DND-41 (cell line): Measurements from ENCODE around the gene RAD51B.

Experiments used
- ATAC-seq: fragments of 200-7000 bp; cut with Tn5 transposase; 3 replicates; pipeline ENCODE4 v1.9.1; 2021; ENCODE audit warnings: low read depth; ENCODE audit not compliant: insufficient read depth
- DNase-seq: peaks from one replicate; pipeline ENCODE4 v3.0.0-alpha.2; 2020
- H2AFZ ChIP-seq: 2 replicates; pipeline ENCODE4 v1.6.0; 2012; ENCODE audit warnings: low read depth, low read length
- H3K27ac ChIP-seq: 2 replicates; pipeline ENCODE4 v1.5.1; 2012; ENCODE audit warnings: low read length, inconsistent platforms
- H3K27me3 ChIP-seq: fragments of 200-600 bp; sonication (generic); 2 replicates; pipeline ENCODE4 v1.6.0; 2012; ENCODE audit warnings: low read length, mild to moderate bottlenecking, inconsistent platforms; ENCODE audit not compliant: insufficient read depth, poor library complexity
- H3K36me3 ChIP-seq: 2 replicates; pipeline ENCODE4 v1.5.1; 2012; ENCODE audit warnings: low read length, inconsistent platforms; ENCODE audit not compliant: insufficient read depth
- H3K4me1 ChIP-seq: 2 replicates; pipeline ENCODE4 v1.5.1; 2012; ENCODE audit warnings: mild to moderate bottlenecking, low read length; ENCODE audit not compliant: insufficient read depth
- H3K4me2 ChIP-seq: 2 replicates; pipeline ENCODE4 v1.6.0; 2012; ENCODE audit warnings: mild to moderate bottlenecking, moderate library complexity, low read length, inconsistent platforms; ENCODE audit not compliant: insufficient read depth
- H3K4me3 ChIP-seq, 2 experiments: fragments of 200-600 bp in 1 of 2; shearing (Covaris generic) in 1 of 2; 2 replicates each; pipeline ENCODE4 v1.5.1; 2012 to 2016; ENCODE audit warnings: inconsistent platforms in 2 of 2, low read length in 2 of 2, mild to moderate bottlenecking in 2 of 2, low read depth in 1 of 2, moderate library complexity in 1 of 2
- H3K79me2 ChIP-seq: 2 replicates; pipeline ENCODE4 v1.6.0; 2012; ENCODE audit warnings: low read length, inconsistent platforms; ENCODE audit not compliant: insufficient read depth
- H3K9ac ChIP-seq: 2 replicates; pipeline ENCODE4 v1.6.0; 2012; ENCODE audit warnings: low read depth, mild to moderate bottlenecking, inconsistent platforms, low read length, moderate library complexity
- H3K9me3 ChIP-seq: 2 replicates; pipeline ENCODE4 v1.5.1; 2012; ENCODE audit warnings: low read length, moderate library complexity, mild to moderate bottlenecking, inconsistent platforms; ENCODE audit not compliant: insufficient read depth, severe bottlenecking
- H4K20me1 ChIP-seq: 2 replicates; pipeline ENCODE4 v1.6.0; 2012; ENCODE audit warnings: low read length; ENCODE audit not compliant: insufficient read depth
- CTCF ChIP-seq: IDR thresholded peaks from 2 replicates; pipeline ENCODE4 v1.5.1; 2012; ENCODE audit warnings: borderline replicate concordance, low read length, moderate library complexity, mild to moderate bottlenecking; ENCODE audit not compliant: poor library complexity, severe bottlenecking; ENCODE audit errors: extremely low read depth
- EZH2 ChIP-seq: IDR thresholded peaks from 3 replicates; pipeline ENCODE4 v1.6.1; 2012; ENCODE audit warnings: borderline replicate concordance, low read depth, mild to moderate bottlenecking, moderate library complexity, low read length, inconsistent platforms; ENCODE audit not compliant: severe bottlenecking

Gene RAD51B

GRCh38 chr14:68268197-68268596, 448.6 kb downstream of the RAD51B start:
- DNase-seq, result no peak
- no peak overlapping the region for H2AFZ ChIP-seq
- no peak overlapping the region for H3K27ac ChIP-seq
- H3K9me3 ChIP-seq, result no peaks in the 10 kb centered on the region
- H3K27me3 ChIP-seq, result no peaks in the 10 kb centered on the region
- H4K20me1 ChIP-seq, result no peaks in the 10 kb centered on the region
- no peaks in the 10 kb centered on the region for H3K79me2 ChIP-seq
- no peaks in the 10 kb centered on the region; the same call in 1 of the 2 replicates for H3K4me1 ChIP-seq
- H3K4me2 ChIP-seq, result no peak overlapping the region
- no peak overlapping the region for H3K4me3 ChIP-seq
- no peaks in the 10 kb centered on the region for H3K36me3 ChIP-seq
- no peak for TF ChIP-seq CTCF
- no peak for TF ChIP-seq EZH2
- no peak for ATAC-seq
- no peak overlapping the region for H3K9ac ChIP-seq

- no peaks in the 10 kb centered on the region for H3K27me3 ChIP-seq
- no peaks in the 10 kb centered on the region for H3K36me3 ChIP-seq
- no peak overlapping the region for H2AFZ ChIP-seq
- H3K9me3 ChIP-seq, result no peaks in the 10 kb centered on the region
- H4K20me1 ChIP-seq, result no peaks in the 10 kb centered on the region
- no peak for TF ChIP-seq EZH2
- TF ChIP-seq CTCF, result no peak
- H3K4me3 ChIP-seq, result no peak overlapping the region
- H3K27ac ChIP-seq, result no peak overlapping the region
- no peak overlapping the region for H3K9ac ChIP-seq
- DNase-seq (no peak), ATAC-seq (peak; percentile 53; the same call in 2 of the 3 replicates)
- H3K79me2 ChIP-seq, result no peaks in the 10 kb centered on the region
- H3K4me2 ChIP-seq, result no peak overlapping the region
- no peaks in the 10 kb centered on the region; the same call in 1 of the 2 replicates for H3K4me1 ChIP-seq
Measured at GRCh38 chr14:68268719-68269118, 449.1 kb downstream of the RAD51B start.

- no peak for ATAC-seq
- no peak for DNase-seq
- Histone ChIP-seq H3K4me1 (no peaks in the 10 kb centered on the region; the same call in 1 of the 2 replicates), H4K20me1 (no peaks in the 10 kb centered on the region), H2AFZ (no peak overlapping the region), H3K27ac (no peak overlapping the region; the same call in 1 of the 2 replicates), H3K27me3 (no peaks in the 10 kb centered on the region), H3K9ac (no peak overlapping the region), H3K4me3 (no peak overlapping the region), H3K4me2 (no peak overlapping the region), H3K36me3 (no peaks in the 10 kb centered on the region), H3K79me2 (no peaks in the 10 kb centered on the region), H3K9me3 (no peaks in the 10 kb centered on the region)
- no peak for TF ChIP-seq CTCF
- TF ChIP-seq EZH2, result no peak
Measured at GRCh38 chr14:68269136-68269927, 449.8 kb downstream of the RAD51B start.
